ENCODE data around the gene CAPNS2. TPM values are rescaled to one million over a fixed set of nuclear protein-coding genes. Genes with fewer than 3 reads are reported as not detected.

CAPNS2 gene
- total and polyA plus RNA-seq, 9 of the 15 experiments (the other 6 are each of a cell fraction or from before 2014, with no cell fraction given): 0.12 to 0.65 (median 0.24) TPM; not detected in 2

DNA sequence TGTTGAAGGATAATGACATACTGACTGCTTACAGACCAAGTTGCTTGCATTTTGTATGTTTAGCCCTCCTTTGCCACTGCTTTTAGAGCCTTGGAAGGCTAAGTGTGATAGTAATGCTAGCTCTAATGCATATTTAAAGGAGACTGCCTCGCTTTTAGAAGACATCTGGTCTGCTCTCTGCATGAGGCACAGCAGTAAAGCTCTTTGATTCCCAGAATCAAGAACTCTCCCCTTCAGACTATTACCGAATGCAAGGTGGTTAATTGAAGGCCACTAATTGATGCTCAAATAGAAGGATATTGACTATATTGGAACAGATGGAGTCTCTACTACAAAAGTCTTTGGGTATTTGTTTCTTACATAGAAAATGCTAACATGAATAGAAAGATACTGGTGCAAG lies 19.1 kb downstream of the CAPNS2 start:
- WGBS (ENCODE audit: insufficient coverage, low coverage, missing lambda C conversion rate): 11% methylated on average over 2 of the region's 2 CpGs
- no peak overlapping the region for H3K4me2 ChIP-seq (ENCODE audit: insufficient read depth, low read length)
- H3K36me3 ChIP-seq (ENCODE audit: control insufficient read depth, insufficient read depth, low read length): no peaks in the 10 kb centered on the region
- no peak overlapping the region for H3K27ac ChIP-seq (ENCODE audit: extremely low read depth, low read depth, low read length)
- in situ Hi-C loops (cut with MboI): no loop called here
- ATAC-seq (no peak), FAIRE-seq (no peak), DNase-seq (ENCODE audit: extremely low read depth in 1 of 4, low spot score in 3 of 4) (no peak)
- no peaks in the 10 kb centered on the region for H3K4me1 ChIP-seq (replicated peaks in 1 of 2; ENCODE audit: control insufficient read depth in 2 of 2, insufficient read depth in 2 of 2, low read length in 2 of 2)
- intact Hi-C loops (cut with micrococcal nuclease): no loop called here
- ChIA-PET POLR2A (interaction anchor here (0.6 kb wide), 1 partner anchor 884 kb away, joined by 3 read pairs; no protein-coding TSS in a partner anchor), CTCF (ENCODE audit: low intra/inter-chr PET ratio) (no interaction called here)
- H2AFZ ChIP-seq (ENCODE audit: low read depth, low read length): no peak overlapping the region
- H3K9ac ChIP-seq (ENCODE audit: insufficient read depth in 1 of 2, low read depth in 2 of 2, low read length in 2 of 2): no peak overlapping the region
- H3K4me3 ChIP-seq: no peak overlapping the region
- no peaks in the 10 kb centered on the region for H3K27me3 ChIP-seq (ENCODE audit: control insufficient read depth in 2 of 2, insufficient read depth in 2 of 2, low read length in 2 of 2)
- no peaks in the 10 kb centered on the region for H3K79me2 ChIP-seq (ENCODE audit: control insufficient read depth, insufficient read depth, low read length)
- no peaks in the 10 kb centered on the region for H4K20me1 ChIP-seq (replicated peaks; ENCODE audit: control insufficient read depth, insufficient read depth, low read length)
- no peak for TF ChIP-seq CHD4 (IDR thresholded peaks at IDR 0.05; ENCODE audit: insufficient read depth, insufficient replicate concordance, low read depth, low read length, poor library complexity, severe bottlenecking)
- TF ChIP-seq NEUROD1 (IDR thresholded peaks at IDR 0.05; ENCODE audit: borderline replicate concordance, low read depth, low read length, partially characterized antibody): no peak
- no peak for TF ChIP-seq ZNF780A (CRISPR knock-in tag; IDR thresholded peaks at IDR 0.05)
- no TSS peak for BruUV-seq (replicated peaks)
- no peaks in the 10 kb centered on the region for H3K9me3 ChIP-seq (replicated peaks; ENCODE audit: control insufficient read depth, insufficient read depth, low read depth, low read length)
- H3K9me1 ChIP-seq (ENCODE audit: control insufficient read depth, insufficient read depth, low read length): no peaks in the 10 kb centered on the region

DNA sequence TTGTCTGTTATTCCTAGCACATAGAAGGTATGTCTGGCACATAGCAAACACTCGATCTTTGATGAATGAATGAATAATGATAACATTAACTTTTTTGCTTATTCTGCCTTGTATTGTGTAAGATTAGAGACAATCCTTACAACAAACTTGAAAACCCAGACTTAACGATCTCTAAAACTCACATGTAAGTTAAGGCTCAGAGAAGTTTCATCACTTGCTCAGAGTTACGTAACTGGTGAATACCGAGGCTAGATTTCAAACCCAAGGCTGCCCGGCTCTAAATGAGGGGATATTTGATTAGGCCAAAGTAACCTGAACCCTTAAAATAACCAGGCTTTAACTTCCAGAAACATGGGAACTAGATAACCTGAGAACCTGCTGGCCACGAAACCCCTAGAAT lies 22.3 kb downstream of the CAPNS2 start:
- no peaks in the 10 kb centered on the region for H3K36me3 ChIP-seq (ENCODE audit: control insufficient read depth, insufficient read depth, low read length)
- no peaks in the 10 kb centered on the region for H3K27me3 ChIP-seq (ENCODE audit: control insufficient read depth in 2 of 2, insufficient read depth in 2 of 2, low read length in 2 of 2)
- in situ Hi-C loops (cut with MboI) (no loop called here), intact Hi-C loops (cut with micrococcal nuclease) (no loop called here)
- no peaks in the 10 kb centered on the region for H3K4me1 ChIP-seq (replicated peaks in 1 of 2; ENCODE audit: control insufficient read depth in 2 of 2, insufficient read depth in 2 of 2, low read length in 2 of 2)
- no peak overlapping the region for H3K27ac ChIP-seq (ENCODE audit: extremely low read depth, low read depth, low read length)
- FAIRE-seq (no peak), DNase-seq (ENCODE audit: extremely low read depth in 1 of 4, low spot score in 3 of 4) (no peak), ATAC-seq (no peak)
- POLR2A ChIA-PET: no interaction called here
- no peaks in the 10 kb centered on the region for H3K9me3 ChIP-seq (replicated peaks; ENCODE audit: control insufficient read depth, insufficient read depth, low read depth, low read length)
- H3K79me2 ChIP-seq (ENCODE audit: control insufficient read depth, insufficient read depth, low read length): no peaks in the 10 kb centered on the region
- no peak overlapping the region for H3K4me3 ChIP-seq
- CTCF ChIA-PET (ENCODE audit: low intra/inter-chr PET ratio): no interaction called here
- no peaks in the 10 kb centered on the region for H3K9me1 ChIP-seq (ENCODE audit: control insufficient read depth, insufficient read depth, low read length)
- H3K9ac ChIP-seq (ENCODE audit: insufficient read depth in 1 of 2, low read depth in 2 of 2, low read length in 2 of 2): no peak overlapping the region
- no TSS peak for BruUV-seq (replicated peaks)
- peak overlapping the region; percentile 38; the same call in 1 of the 2 replicates for H2AFZ ChIP-seq (ENCODE audit: low read depth, low read length)
- no peak overlapping the region for H3K4me2 ChIP-seq (ENCODE audit: insufficient read depth, low read length)
- WGBS (ENCODE audit: insufficient coverage, low coverage, missing lambda C conversion rate): 13% methylated on average over 6 of the region's 6 CpGs
- H4K20me1 ChIP-seq (replicated peaks; ENCODE audit: control insufficient read depth, insufficient read depth, low read length): no peaks in the 10 kb centered on the region
- TF ChIP-seq CEBPB (tag; IDR thresholded peaks at IDR 0.05) (peak; percentile 31; the same call in 1 of the 2 replicates), HIVEP1 (CRISPR knock-in tag; IDR thresholded peaks at IDR 0.05) (no peak)

All from K562 (cell line).